Measurements from ENCODE around the gene PTPRM. TPM values are rescaled to one million over a fixed set of nuclear protein-coding genes. Genes with fewer than 3 reads are reported as not detected.

PTPRM gene
- polyA plus RNA-seq, 2 of the 4 experiments (the other 2 are of a cell fraction), result 44.5 to 199 TPM

DNA sequence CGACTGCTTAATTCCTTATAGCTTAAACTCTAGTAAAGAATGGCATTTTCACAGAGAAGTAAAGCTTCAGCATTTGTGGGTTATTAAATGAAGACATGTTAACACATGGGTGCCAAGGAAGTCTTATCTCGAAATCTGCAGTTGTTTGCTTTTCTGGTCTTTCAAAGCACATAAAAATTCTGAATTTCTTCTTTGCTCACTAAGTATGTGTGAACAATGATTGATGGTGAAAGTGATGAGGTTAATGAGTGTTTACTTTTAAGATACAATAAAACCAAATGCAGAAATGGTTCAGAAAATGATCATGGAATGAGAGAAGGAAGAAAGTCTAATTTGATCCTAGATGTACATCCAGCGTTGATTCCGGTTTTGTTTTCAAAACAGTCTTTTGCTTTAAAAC lies 807.6 kb downstream of the PTPRM start:
- no peak overlapping the region for H3K4me3 ChIP-seq
- POLR2A ChIA-PET, result no interaction called here
- DNase-seq (ENCODE audit: low read depth in 1 of 2, low spot score in 1 of 2) (no peak), ATAC-seq (no peak), FAIRE-seq (no peak)
- TF ChIP-seq PHF8 (IDR thresholded peaks at IDR 0.05; ENCODE audit: borderline replicate concordance, low read depth) (no peak), FOXS1 (CRISPR knock-in tag; IDR thresholded peaks at IDR 0.05) (no peak), POLR2A (IDR thresholded peaks at IDR 0.05; ENCODE audit: low read length) (no peak), RARB (CRISPR knock-in tag; IDR thresholded peaks at IDR 0.05) (no peak), MAFK (IDR thresholded peaks at IDR 0.05; ENCODE audit: partially characterized antibody) (no peak), CBX2 (IDR thresholded peaks at IDR 0.05; ENCODE audit: borderline replicate concordance, low read depth) (no peak), ESRRA (IDR thresholded peaks at IDR 0.05; ENCODE audit: borderline replicate concordance, low read length) (no peak), HDAC2 (IDR thresholded peaks at IDR 0.05) (no peak), CBX8 (IDR thresholded peaks at IDR 0.05) (no peak), KDM5A (IDR thresholded peaks at IDR 0.05) (no peak), CHD4 (IDR thresholded peaks at IDR 0.05; ENCODE audit: borderline replicate concordance) (no peak), EHF (CRISPR knock-in tag; IDR thresholded peaks at IDR 0.05) (no peak)
- TF ChIP-seq, protein P1, sequence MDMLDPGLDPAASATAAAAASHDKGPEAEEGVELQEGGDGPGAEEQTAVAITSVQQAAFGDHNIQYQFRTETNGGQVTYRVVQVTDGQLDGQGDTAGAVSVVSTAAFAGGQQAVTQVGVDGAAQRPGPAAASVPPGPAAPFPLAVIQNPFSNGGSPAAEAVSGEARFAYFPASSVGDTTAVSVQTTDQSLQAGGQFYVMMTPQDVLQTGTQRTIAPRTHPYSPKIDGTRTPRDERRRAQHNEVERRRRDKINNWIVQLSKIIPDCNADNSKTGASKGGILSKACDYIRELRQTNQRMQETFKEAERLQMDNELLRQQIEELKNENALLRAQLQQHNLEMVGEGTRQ (IDR thresholded peaks at IDR 0.05), result no peak
- TF ChIP-seq, protein P2, sequence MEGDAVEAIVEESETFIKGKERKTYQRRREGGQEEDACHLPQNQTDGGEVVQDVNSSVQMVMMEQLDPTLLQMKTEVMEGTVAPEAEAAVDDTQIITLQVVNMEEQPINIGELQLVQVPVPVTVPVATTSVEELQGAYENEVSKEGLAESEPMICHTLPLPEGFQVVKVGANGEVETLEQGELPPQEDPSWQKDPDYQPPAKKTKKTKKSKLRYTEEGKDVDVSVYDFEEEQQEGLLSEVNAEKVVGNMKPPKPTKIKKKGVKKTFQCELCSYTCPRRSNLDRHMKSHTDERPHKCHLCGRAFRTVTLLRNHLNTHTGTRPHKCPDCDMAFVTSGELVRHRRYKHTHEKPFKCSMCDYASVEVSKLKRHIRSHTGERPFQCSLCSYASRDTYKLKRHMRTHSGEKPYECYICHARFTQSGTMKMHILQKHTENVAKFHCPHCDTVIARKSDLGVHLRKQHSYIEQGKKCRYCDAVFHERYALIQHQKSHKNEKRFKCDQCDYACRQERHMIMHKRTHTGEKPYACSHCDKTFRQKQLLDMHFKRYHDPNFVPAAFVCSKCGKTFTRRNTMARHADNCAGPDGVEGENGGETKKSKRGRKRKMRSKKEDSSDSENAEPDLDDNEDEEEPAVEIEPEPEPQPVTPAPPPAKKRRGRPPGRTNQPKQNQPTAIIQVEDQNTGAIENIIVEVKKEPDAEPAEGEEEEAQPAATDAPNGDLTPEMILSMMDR (IDR thresholded peaks at IDR 0.05), result no peak
- TF ChIP-seq, protein P3, sequence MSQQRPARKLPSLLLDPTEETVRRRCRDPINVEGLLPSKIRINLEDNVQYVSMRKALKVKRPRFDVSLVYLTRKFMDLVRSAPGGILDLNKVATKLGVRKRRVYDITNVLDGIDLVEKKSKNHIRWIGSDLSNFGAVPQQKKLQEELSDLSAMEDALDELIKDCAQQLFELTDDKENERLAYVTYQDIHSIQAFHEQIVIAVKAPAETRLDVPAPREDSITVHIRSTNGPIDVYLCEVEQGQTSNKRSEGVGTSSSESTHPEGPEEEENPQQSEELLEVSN (IDR thresholded peaks at IDR 0.05; ENCODE audit: borderline replicate concordance, low read depth), result no peak
- TF ChIP-seq, protein P4, sequence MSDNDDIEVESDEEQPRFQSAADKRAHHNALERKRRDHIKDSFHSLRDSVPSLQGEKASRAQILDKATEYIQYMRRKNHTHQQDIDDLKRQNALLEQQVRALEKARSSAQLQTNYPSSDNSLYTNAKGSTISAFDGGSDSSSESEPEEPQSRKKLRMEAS (IDR thresholded peaks at IDR 0.05), result no peak
- TF ChIP-seq, protein P5, sequence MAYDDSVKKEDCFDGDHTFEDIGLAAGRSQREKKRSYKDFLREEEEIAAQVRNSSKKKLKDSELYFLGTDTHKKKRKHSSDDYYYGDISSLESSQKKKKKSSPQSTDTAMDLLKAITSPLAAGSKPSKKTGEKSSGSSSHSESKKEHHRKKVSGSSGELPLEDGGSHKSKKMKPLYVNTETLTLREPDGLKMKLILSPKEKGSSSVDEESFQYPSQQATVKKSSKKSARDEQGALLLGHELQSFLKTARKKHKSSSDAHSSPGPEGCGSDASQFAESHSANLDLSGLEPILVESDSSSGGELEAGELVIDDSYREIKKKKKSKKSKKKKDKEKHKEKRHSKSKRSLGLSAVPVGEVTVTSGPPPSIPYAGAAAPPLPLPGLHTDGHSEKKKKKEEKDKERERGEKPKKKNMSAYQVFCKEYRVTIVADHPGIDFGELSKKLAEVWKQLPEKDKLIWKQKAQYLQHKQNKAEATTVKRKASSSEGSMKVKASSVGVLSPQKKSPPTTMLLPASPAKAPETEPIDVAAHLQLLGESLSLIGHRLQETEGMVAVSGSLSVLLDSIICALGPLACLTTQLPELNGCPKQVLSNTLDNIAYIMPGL (CRISPR knock-in tag; IDR thresholded peaks at IDR 0.05; ENCODE audit: borderline replicate concordance), result no peak
- CTCF ChIA-PET, result interaction anchor here (1.5 kb wide), 1 partner anchor 11 kb away, joined by 3 read pairs; no protein-coding TSS in a partner anchor
- H3K27ac ChIP-seq, result no peak overlapping the region
- H3K4me2 ChIP-seq, result no peak overlapping the region
- 93% methylated on average over 4 of the region's 4 CpGs for WGBS (ENCODE audit: missing lambda C conversion rate)
- H3K4me1 ChIP-seq, result 0 out of 3 replicates have a peak, but pooled peaks cover 10% of the 10 kb centered on the region
- H3K9me3 ChIP-seq, result no peaks in the 10 kb centered on the region

DNA sequence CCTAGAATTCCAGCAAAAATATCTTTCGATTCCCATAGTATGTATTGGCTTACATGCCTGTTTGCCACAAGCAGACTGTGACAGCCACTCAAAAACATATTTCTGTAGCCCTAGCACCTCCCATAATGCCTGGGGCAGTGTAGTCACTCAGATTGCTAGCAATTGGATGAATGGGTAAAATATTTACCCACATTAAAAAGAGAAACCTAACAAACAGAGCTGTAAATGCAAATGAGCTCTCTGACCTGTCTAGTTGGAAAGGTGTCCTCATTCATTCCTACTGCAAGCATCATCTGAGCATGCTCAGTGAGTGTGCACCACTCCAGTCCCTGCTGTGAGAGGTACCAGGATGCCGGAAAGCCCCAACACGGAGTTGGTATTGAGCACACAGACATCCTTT lies 808.1 kb downstream of the PTPRM start:
- TF ChIP-seq SREBF2 (IDR thresholded peaks at IDR 0.05) (no peak), HOXB13 (CRISPR knock-in tag; IDR thresholded peaks at IDR 0.05; ENCODE audit: low read depth) (no peak), ZFP36 (IDR thresholded peaks at IDR 0.05; ENCODE audit: borderline replicate concordance, partially characterized antibody) (no peak), RAD21 (conservative IDR thresholded peaks at IDR 0.05 in 1 of 2, IDR thresholded peaks at IDR 0.05 in 1 of 2) (no peak), FOXS1 (CRISPR knock-in tag; IDR thresholded peaks at IDR 0.05) (no peak), HEYL (CRISPR knock-in tag; IDR thresholded peaks at IDR 0.05) (no peak), KDM1A (IDR thresholded peaks at IDR 0.05; ENCODE audit: low read depth) (no peak), RARB (CRISPR knock-in tag; IDR thresholded peaks at IDR 0.05) (no peak), EHMT2 (IDR thresholded peaks at IDR 0.05; ENCODE audit: low read depth) (no peak), KDM5A (IDR thresholded peaks at IDR 0.05) (no peak), RCOR1 (IDR thresholded peaks at IDR 0.05; ENCODE audit: low read depth, low read length) (no peak), CHD4 (IDR thresholded peaks at IDR 0.05; ENCODE audit: borderline replicate concordance) (no peak), JUN (IDR thresholded peaks at IDR 0.05) (no peak), TFCP2L1 (CRISPR knock-in tag; IDR thresholded peaks at IDR 0.05) (no peak), GATA3 (IDR thresholded peaks at IDR 0.05; ENCODE audit: borderline replicate concordance) (no peak), NR3C1 (IDR thresholded peaks at IDR 0.05) (no peak)
- TF ChIP-seq, protein P6, sequence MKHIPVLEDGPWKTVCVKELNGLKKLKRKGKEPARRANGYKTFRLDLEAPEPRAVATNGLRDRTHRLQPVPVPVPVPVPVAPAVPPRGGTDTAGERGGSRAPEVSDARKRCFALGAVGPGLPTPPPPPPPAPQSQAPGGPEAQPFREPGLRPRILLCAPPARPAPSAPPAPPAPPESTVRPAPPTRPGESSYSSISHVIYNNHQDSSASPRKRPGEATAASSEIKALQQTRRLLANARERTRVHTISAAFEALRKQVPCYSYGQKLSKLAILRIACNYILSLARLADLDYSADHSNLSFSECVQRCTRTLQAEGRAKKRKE (CRISPR knock-in tag; IDR thresholded peaks at IDR 0.05; ENCODE audit: low read depth), result no peak
- Histone ChIP-seq H3K27ac (no peak overlapping the region), H3K4me2 (no peak overlapping the region), H3K9me3 (no peaks in the 10 kb centered on the region), H3K4me3 (no peak overlapping the region), H3K4me1 (0 out of 3 replicates have a peak, but pooled peaks cover 10% of the 10 kb centered on the region)
- DNase-seq (ENCODE audit: low read depth in 1 of 2, low spot score in 1 of 2) (no peak), FAIRE-seq (no peak), ATAC-seq (no peak)
- ChIA-PET CTCF (interaction anchor here (1.5 kb wide), 1 partner anchor 12 kb away, joined by 3 read pairs; no protein-coding TSS in a partner anchor), POLR2A (no interaction called here)
- WGBS (ENCODE audit: missing lambda C conversion rate), result 89% methylated on average over 3 of the region's 3 CpGs
